ES-I3 (cell line): ENCODE measurements around the gene PPIL4.
"Not testable (repeated sequence)": the region's sequence is repeated elsewhere in the genome, so short reads cannot be mapped to it uniquely, and the experiment has no call there.

Experiments used
- H3K36me3 ChIP-seq: 2 replicates; pipeline ENCODE4 v1.6.1; 2013; ENCODE audit warnings: mild to moderate bottlenecking, low read length, control low read depth, moderate library complexity; ENCODE audit not compliant: insufficient read depth
- H3K4me1 ChIP-seq: 2 replicates; pipeline ENCODE4 v1.6.1; 2013; ENCODE audit warnings: mild to moderate bottlenecking, control low read depth, low read length; ENCODE audit not compliant: insufficient read depth
- H3K9ac ChIP-seq: 2 replicates; pipeline ENCODE4 v1.6.1; 2013; ENCODE audit warnings: low read depth, mild to moderate bottlenecking, low read length, moderate library complexity
- H3K9me3 ChIP-seq: 2 replicates; pipeline ENCODE4 v1.6.1; 2013; ENCODE audit warnings: mild to moderate bottlenecking, low read length, moderate library complexity; ENCODE audit not compliant: control insufficient read depth, insufficient read depth

PPIL4 gene

GRCh38 chr6:149468179-149468578 is 77.7 kb downstream of the PPIL4 start:
- Histone ChIP-seq H3K4me1 (peaks cover 3% of the 10 kb centered on the region), H3K9me3 (no peaks in the 10 kb centered on the region), H3K36me3 (no peaks in the 10 kb centered on the region), H3K9ac (no peak overlapping the region)

- no peaks in the 10 kb centered on the region for H3K36me3 ChIP-seq
- H3K4me1 ChIP-seq, result no peaks in the 10 kb centered on the region
- H3K9me3 ChIP-seq, result no peaks in the 10 kb centered on the region
- H3K9ac ChIP-seq, result no peak overlapping the region
These were observed 78.6 kb downstream of the PPIL4 start for GRCh38 chr6:149467265-149467664.

DNA sequence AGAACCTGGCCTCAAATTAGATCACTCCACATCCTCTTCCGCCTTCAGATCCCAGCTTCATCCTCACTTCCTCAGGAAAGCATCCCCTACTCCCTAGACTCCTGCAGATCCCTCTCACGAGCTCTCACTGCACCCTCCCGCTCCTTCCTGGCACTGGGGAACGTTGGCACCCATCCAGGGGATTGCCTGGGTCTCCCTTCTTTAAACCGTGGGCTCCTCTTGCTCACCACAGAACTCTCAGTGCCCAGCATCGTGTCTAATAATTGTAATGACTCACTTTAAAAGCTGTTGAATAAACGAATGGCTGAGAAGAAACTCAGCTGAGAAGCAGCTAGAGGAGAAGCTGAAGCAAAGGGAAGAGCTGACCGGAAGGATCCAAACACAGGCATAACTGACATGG is 81.4 kb downstream of the PPIL4 start:
- Histone ChIP-seq H3K4me1 (no peaks in the 10 kb centered on the region), H3K9me3 (no peaks in the 10 kb centered on the region), H3K9ac (no peak overlapping the region), H3K36me3 (no peaks in the 10 kb centered on the region)

GRCh38 chr6:149463781-149464180 is 82.1 kb downstream of the PPIL4 start:
- no peak overlapping the region for H3K9ac ChIP-seq
- no peaks in the 10 kb centered on the region for H3K36me3 ChIP-seq
- H3K4me1 ChIP-seq, result no peaks in the 10 kb centered on the region
- H3K9me3 ChIP-seq, result no peaks in the 10 kb centered on the region

DNA sequence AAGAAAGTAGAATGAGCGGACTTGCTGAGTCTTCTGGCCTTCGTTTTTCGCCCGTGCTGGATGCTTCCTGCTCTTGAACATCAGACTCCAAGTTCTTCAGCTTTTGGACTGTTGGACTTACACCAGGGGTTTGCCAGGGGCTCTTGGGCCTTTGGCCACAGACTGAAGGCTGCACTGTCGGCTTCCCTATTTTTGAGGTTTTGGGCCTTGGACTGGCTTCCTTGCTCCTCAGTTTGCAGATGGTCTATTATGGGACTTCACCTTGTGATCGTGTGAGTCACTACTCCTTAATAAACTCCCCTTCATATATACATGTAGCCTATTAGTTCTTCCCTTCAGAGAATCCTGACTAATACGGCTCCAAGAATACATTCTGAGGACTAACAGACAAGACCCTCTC is 83.1 kb downstream of the PPIL4 start:
- not testable (repeated sequence) for H3K9me3 ChIP-seq, H3K9ac ChIP-seq, H3K36me3 ChIP-seq, H3K4me1 ChIP-seq

- H3K4me1 ChIP-seq, result no peaks in the 10 kb centered on the region
- no peaks in the 10 kb centered on the region for H3K9me3 ChIP-seq
- no peaks in the 10 kb centered on the region for H3K36me3 ChIP-seq
- no peak overlapping the region for H3K9ac ChIP-seq
These were observed 84.2 kb downstream of the PPIL4 start for GRCh38 chr6:149461670-149462069.

- H3K36me3 ChIP-seq, result not testable (repeated sequence)
These were observed 85.6 kb downstream of the PPIL4 start for GRCh38 chr6:149460249-149460648.

DNA sequence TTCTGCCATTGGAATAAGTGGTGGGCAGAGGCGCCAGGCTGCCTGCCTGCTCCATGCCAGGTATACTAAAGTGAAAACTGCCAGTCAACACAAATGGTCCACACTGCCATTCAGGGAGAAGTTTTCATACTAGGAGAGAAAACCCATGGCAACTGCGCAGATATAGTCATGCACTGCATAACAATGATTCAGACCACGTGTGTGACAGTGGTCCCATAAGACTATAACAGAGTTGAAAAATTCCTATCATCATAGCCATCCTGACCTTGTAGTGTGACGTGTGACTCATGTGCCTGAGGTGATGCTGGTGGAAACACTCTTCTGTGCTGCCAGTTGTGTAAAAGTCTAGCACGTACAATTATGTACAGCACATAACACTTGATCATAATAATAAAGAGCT is 86.1 kb downstream of the PPIL4 start:
- Histone ChIP-seq H3K4me1 (no peaks in the 10 kb centered on the region), H3K9me3 (no peaks in the 10 kb centered on the region), H3K36me3 (no peaks in the 10 kb centered on the region), H3K9ac (no peak overlapping the region)

More at GRCh38 chr6:149460249-149460648, 85.6 kb downstream of the PPIL4 start:
- H3K9ac ChIP-seq, H3K4me1 ChIP-seq, H3K9me3 ChIP-seq: not testable (repeated sequence)

DNA sequence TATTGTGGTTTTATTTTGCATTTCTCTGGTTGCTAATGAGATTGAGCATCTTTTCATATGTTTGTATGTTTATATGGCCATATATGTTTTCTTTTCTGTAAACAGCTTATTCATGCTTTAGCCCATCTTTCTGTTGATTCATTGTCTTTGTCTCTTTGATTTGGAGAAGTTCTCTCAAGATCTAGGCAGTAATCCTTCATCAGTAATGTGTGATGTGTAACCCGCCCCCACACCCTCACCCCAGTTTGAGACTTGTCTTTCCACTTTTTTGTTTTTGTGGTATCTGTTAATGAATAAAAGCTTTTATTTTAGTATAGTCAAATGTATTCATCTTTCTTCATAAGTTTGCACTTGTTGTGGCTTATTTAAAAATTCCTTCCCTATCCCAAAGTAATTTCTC is 87.0 kb downstream of the PPIL4 start:
- Histone ChIP-seq H3K9ac (no peak overlapping the region), H3K4me1 (no peaks in the 10 kb centered on the region), H3K9me3 (no peaks in the 10 kb centered on the region), H3K36me3 (no peaks in the 10 kb centered on the region)

- no peaks in the 10 kb centered on the region for H3K9me3 ChIP-seq
- H3K36me3 ChIP-seq, result no peaks in the 10 kb centered on the region
- no peak overlapping the region for H3K9ac ChIP-seq
- H3K4me1 ChIP-seq, result no peaks in the 10 kb centered on the region
These were observed 87.6 kb downstream of the PPIL4 start for GRCh38 chr6:149458196-149458595.

- Histone ChIP-seq H3K4me1 (no peaks in the 10 kb centered on the region), H3K9ac (no peak overlapping the region), H3K36me3 (no peaks in the 10 kb centered on the region), H3K9me3 (no peaks in the 10 kb centered on the region)
These were observed 88.4 kb downstream of the PPIL4 start for GRCh38 chr6:149457316-149457884.

DNA sequence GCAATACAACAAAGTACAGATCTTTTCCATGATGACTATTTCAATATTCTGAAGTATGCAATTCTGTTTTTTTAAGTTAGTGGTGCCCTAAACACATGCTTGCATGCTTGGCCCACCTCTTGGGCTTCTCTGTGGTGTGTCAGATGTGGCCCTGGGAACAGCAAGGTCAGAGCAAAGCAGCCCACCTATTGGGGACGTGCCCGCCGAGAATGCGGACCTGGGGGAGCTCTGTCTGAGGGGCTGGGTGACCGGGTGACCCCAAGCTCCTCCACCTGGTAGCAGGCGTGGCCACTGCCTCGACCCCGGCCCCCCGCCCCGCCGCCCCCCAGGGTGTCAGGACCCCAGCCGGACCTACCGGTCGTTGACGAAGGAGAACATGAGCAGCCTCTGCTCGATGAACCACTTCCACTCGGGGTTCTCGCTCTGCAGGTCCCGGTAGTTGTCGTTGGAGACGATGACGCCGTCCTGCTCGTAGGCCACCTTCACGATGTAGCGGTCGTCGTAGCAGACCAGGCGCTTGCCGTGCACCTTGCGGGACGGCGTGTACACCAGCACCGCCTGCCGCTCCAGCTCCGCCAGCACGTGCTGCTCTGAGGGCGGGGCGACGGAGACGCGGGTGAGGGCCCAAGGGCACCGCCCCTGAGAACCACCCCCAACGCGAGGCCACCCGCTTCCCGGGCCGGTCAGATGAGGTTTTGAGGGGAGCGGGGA is 89.4 kb downstream of the PPIL4 start:
- no peaks in the 10 kb centered on the region for H3K9me3 ChIP-seq
- H3K4me1 ChIP-seq, result no peaks in the 10 kb centered on the region
- no peaks in the 10 kb centered on the region for H3K36me3 ChIP-seq
- no peak overlapping the region for H3K9ac ChIP-seq

DNA sequence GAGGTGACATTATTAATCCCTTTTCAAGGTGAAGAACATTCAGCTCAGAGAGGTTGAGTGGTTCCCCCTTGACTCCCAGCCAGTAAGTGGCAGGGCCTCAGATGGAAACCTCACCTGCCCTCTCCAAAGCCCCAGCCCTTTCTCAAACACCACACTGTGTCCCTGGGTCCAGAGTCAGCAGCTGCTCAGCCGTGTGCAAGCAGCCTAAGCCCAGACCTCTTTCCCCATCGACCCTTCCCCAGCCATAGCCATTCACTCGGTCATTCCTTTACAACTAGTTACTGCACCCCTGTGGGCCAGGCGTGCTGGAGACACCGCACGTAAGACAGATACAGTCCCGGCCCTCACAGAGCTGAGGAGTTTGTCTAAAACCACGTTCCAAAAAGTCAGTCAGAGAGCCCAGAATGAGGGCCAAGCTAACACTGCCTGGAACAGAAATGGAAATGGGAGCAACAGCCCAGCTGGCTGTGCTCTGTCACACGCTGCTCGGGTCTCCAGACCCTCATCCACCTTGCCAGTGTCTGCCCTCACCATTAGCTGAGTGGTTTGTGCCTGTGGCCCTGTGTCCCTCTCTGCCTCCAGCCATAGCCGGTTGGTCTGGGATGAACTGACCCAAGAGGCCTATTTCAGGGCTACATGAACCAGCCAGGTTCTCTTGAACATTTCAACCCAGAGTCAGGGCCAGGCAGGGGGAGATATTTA is 90.7 kb downstream of the PPIL4 start:
- no peaks in the 10 kb centered on the region for H3K36me3 ChIP-seq
- H3K9ac ChIP-seq, result no peak overlapping the region
- no peaks in the 10 kb centered on the region for H3K9me3 ChIP-seq
- no peaks in the 10 kb centered on the region for H3K4me1 ChIP-seq
